H1 (cell line): ENCODE data around the gene PFKP. TPM values are rescaled to one million over a fixed set of nuclear protein-coding genes. Genes with fewer than 3 reads are reported as not detected.

Source experiments
- CTCF ChIA-PET: fragments of 300-600 bp; sonication (Branson Sonifier 250); formaldehyde crosslinking; loops from one replicate; lab custom pipeline; 2021; ENCODE audit not compliant: partially characterized antibody; lab: Charles Lee
- POLR2A ChIA-PET: fragments of 300-600 bp; sonication (Branson Sonifier 250); formaldehyde crosslinking; loops from one replicate; lab custom pipeline; 2021; ENCODE audit warnings: inconsistent platforms; ENCODE audit not compliant: partially characterized antibody; lab: Charles Lee
- DNase-seq, 2 experiments: peaks; one replicate each; pipeline versions ENCODE4 v3.0.0 to v3.0.0-alpha.2; 2010 to 2022; ENCODE audit warnings: low spot score in 2 of 2, low read depth in 1 of 2, mixed read lengths in 1 of 2
- FAIRE-seq: peaks from 2 replicates; lab custom pipeline; 2011; peaks lifted over from hg19 to GRCh38; lab: Jason Lieb, UNC
- H2AFZ ChIP-seq: 2 replicates; pipeline ENCODE4 v1.8.1; 2012; ENCODE audit warnings: low read length, inconsistent platforms
- H2AK5ac ChIP-seq: 2 replicates; pipeline ENCODE4 v1.6.1; 2013; ENCODE audit warnings: low read depth, low read length
- H2BK120ac ChIP-seq: replicated peaks from 2 replicates; pipeline ENCODE3; 2013; ENCODE audit warnings: low read depth, low read length, inconsistent platforms
- H2BK12ac ChIP-seq: 2 replicates; pipeline ENCODE4 v1.6.1; 2013; ENCODE audit warnings: low read depth, low read length
- H2BK15ac ChIP-seq: 2 replicates; pipeline ENCODE4 v1.6.1; 2013; ENCODE audit warnings: low read length
- H2BK20ac ChIP-seq: 2 replicates; pipeline ENCODE4 v1.6.1; 2013; ENCODE audit warnings: low read length
- H2BK5ac ChIP-seq: 2 replicates; pipeline ENCODE4 v1.6.1; 2013; ENCODE audit warnings: low read depth, low read length
- H3K14ac ChIP-seq: 2 replicates; pipeline ENCODE4 v1.6.1; 2013; ENCODE audit warnings: inconsistent platforms; ENCODE audit not compliant: insufficient read length
- H3K18ac ChIP-seq: 2 replicates; pipeline ENCODE4 v1.6.1; 2013; ENCODE audit warnings: low read length; ENCODE audit errors: extremely low read depth
- H3K23ac ChIP-seq: 2 replicates; pipeline ENCODE4 v1.6.1; 2013; ENCODE audit warnings: inconsistent platforms; ENCODE audit not compliant: insufficient read length
- H3K23me2 ChIP-seq: 2 replicates; pipeline ENCODE4 v1.6.1; 2013; ENCODE audit warnings: low read depth, low read length
- H3K27ac ChIP-seq: 2 replicates; pipeline ENCODE4 v1.6.1; 2011; ENCODE audit warnings: low read depth, low read length, inconsistent platforms
- H3K27me3 ChIP-seq, 4 experiments: replicated peaks in 1 of 4; 1 replicate in 1 of 4; 2 replicates in 3 of 4; pipeline versions ENCODE4 v1.6.1 to v1.8.1; 2011 to 2013; ENCODE audit warnings: low read length in 3 of 4, mild to moderate bottlenecking in 3 of 4, inconsistent platforms in 2 of 4, mixed read lengths in 2 of 4, moderate library complexity in 1 of 4; ENCODE audit not compliant: control insufficient read depth in 3 of 4, insufficient read depth in 3 of 4; ENCODE audit errors: extremely low read depth in 1 of 4
- H3K36me3 ChIP-seq, 4 experiments: 2 replicates each; pipeline versions ENCODE4 v1.6.1 to v1.8.1; 2011 to 2013; ENCODE audit warnings: mild to moderate bottlenecking in 4 of 4, low read length in 3 of 4, moderate library complexity in 2 of 4, control low read depth in 1 of 4, inconsistent platforms in 1 of 4; ENCODE audit not compliant: insufficient read depth in 4 of 4, control insufficient read depth in 2 of 4
- H3K4ac ChIP-seq: replicated peaks from 2 replicates; pipeline ENCODE3; 2013; ENCODE audit warnings: low read length, low read depth, mixed read lengths, inconsistent platforms; ENCODE audit not compliant: insufficient read length
- H3K4me1 ChIP-seq, 4 experiments: replicated peaks in 1 of 4; 1 replicate in 1 of 4; 2 replicates in 3 of 4; pipeline versions ENCODE4 v1.6.1 to v1.8.1; 2011 to 2013; ENCODE audit warnings: low read length in 3 of 4, inconsistent platforms in 2 of 4, mixed read lengths in 1 of 4; ENCODE audit not compliant: insufficient read depth in 4 of 4, control insufficient read depth in 3 of 4
- H3K4me2 ChIP-seq, 2 experiments: 2 replicates each; pipeline versions ENCODE4 v1.6.1 to v1.8.1; 2011 to 2013; ENCODE audit warnings: low read depth in 2 of 2, low read length in 2 of 2, control low read depth in 1 of 2, inconsistent platforms in 1 of 2, mild to moderate bottlenecking in 1 of 2; ENCODE audit not compliant: insufficient read depth in 1 of 2
- H3K4me3 ChIP-seq, 4 experiments: fragments of 200-600, 300-600 bp in 1 of 4; sonication (generic), shearing (Covaris generic), sonication (Bioruptor Twin) in 1 of 4; 2 replicates each; pipeline versions ENCODE4 v1.5.1 to v1.8.1; 2011 to 2016; ENCODE audit warnings: low read length in 4 of 4, low read depth in 3 of 4, control low read depth in 2 of 4, inconsistent platforms in 2 of 4, mild to moderate bottlenecking in 2 of 4, mixed read lengths in 1 of 4, moderate library complexity in 1 of 4; ENCODE audit not compliant: insufficient read depth in 2 of 4; ENCODE audit errors: extremely low read depth in 1 of 4
- H3K56ac ChIP-seq: replicated peaks from 2 replicates; pipeline ENCODE3; 2013; ENCODE audit warnings: low read depth, mild to moderate bottlenecking, mixed read lengths, low read length, inconsistent platforms; ENCODE audit not compliant: insufficient read length
- H3K79me1 ChIP-seq: 2 replicates; pipeline ENCODE4 v1.6.1; 2013; ENCODE audit warnings: low read depth, low read length, control low read depth
- H3K79me2 ChIP-seq, 2 experiments: 2 replicates each; pipeline versions ENCODE4 v1.6.1 to v1.8.1; 2012 to 2013; ENCODE audit warnings: low read length in 2 of 2, mild to moderate bottlenecking in 2 of 2, inconsistent platforms in 1 of 2; ENCODE audit not compliant: insufficient read depth in 2 of 2, control insufficient read depth in 1 of 2
- H3K9ac ChIP-seq, 4 experiments: replicated peaks in 1 of 4; 1 replicate in 1 of 4; 2 replicates in 3 of 4; pipeline versions ENCODE4 v1.6.1 to v1.8.1; 2011 to 2013; ENCODE audit warnings: low read depth in 3 of 4, low read length in 3 of 4, control low read depth in 2 of 4, mild to moderate bottlenecking in 2 of 4, moderate library complexity in 2 of 4, inconsistent platforms in 1 of 4; ENCODE audit errors: extremely low read depth in 1 of 4
- H3K9me3 ChIP-seq, 2 experiments: 2 replicates each; pipeline versions ENCODE4 v1.6.1 to v1.8.1; 2012 to 2013; ENCODE audit warnings: mild to moderate bottlenecking in 2 of 2, moderate library complexity in 2 of 2, control low read depth in 1 of 2, inconsistent platforms in 1 of 2, low read depth in 1 of 2, low read length in 1 of 2, mixed read lengths in 1 of 2; ENCODE audit not compliant: insufficient read depth in 2 of 2
- H4K20me1 ChIP-seq, 2 experiments: replicated peaks in 1 of 2; 2 replicates each; pipeline versions ENCODE3 to v1.8.1; 2011 to 2013; ENCODE audit warnings: inconsistent platforms in 2 of 2, low read length in 2 of 2, mild to moderate bottlenecking in 1 of 2; ENCODE audit not compliant: insufficient read depth in 2 of 2, control insufficient read depth in 1 of 2
- H4K5ac ChIP-seq: 2 replicates; pipeline ENCODE4 v1.6.1; 2013; ENCODE audit warnings: low read length, low read depth, mixed read lengths, inconsistent platforms; ENCODE audit not compliant: insufficient read length
- H4K8ac ChIP-seq: 2 replicates; pipeline ENCODE4 v1.8.0; 2013; ENCODE audit warnings: mild to moderate bottlenecking, moderate library complexity, low read length, inconsistent platforms; ENCODE audit not compliant: insufficient read depth; ENCODE audit errors: extremely low read depth
- H4K91ac ChIP-seq: replicated peaks from 2 replicates; pipeline ENCODE3; 2013; ENCODE audit warnings: low read length, mixed read lengths, inconsistent platforms; ENCODE audit not compliant: insufficient read length
- CTCF ChIP-seq, 3 experiments: IDR thresholded peaks; 1 replicate in 2 of 3; 2 replicates in 1 of 3; pipeline versions ENCODE4 v1.5.1 to v1.6.1; 2011; ENCODE audit warnings: low read length in 3 of 3, mild to moderate bottlenecking in 3 of 3, inconsistent platforms in 2 of 3, low read depth in 1 of 3, moderate library complexity in 1 of 3; ENCODE audit not compliant: insufficient read depth in 1 of 3; ENCODE audit errors: control extremely low read depth in 1 of 3
- MAX ChIP-seq: IDR thresholded peaks from 2 replicates; pipeline ENCODE4 v1.6.1; 2012; ENCODE audit warnings: inconsistent platforms
- RAD21 ChIP-seq, 2 experiments: IDR thresholded peaks in 1 of 2; conservative IDR thresholded peaks in 1 of 2; 2 replicates each; pipeline ENCODE4 v1.6.1; 2011; ENCODE audit warnings: low read depth in 2 of 2, low read length in 2 of 2, improper control_type of control experiment in 1 of 2, inconsistent platforms in 1 of 2, mild to moderate bottlenecking in 1 of 2, moderate library complexity in 1 of 2
- RFX5 ChIP-seq: IDR thresholded peaks from 2 replicates; pipeline ENCODE4 v1.6.1; 2011; ENCODE audit warnings: low read depth, low read length, improper control_type of control experiment, borderline replicate concordance
- WGBS, 2 experiments: shearing (Covaris generic) in 1 of 2; methylation state at CpG; one replicate each; pipeline versions ENCODE4 v1.1.6 to v1.1.7; 2013 to 2015; ENCODE audit warnings: low lambda C conversion rate in 2 of 2, mixed read lengths in 2 of 2, inconsistent platforms in 1 of 2, low coverage in 1 of 2, missing lambda C conversion rate in 1 of 2; ENCODE audit not compliant: insufficient replicate concordance in 2 of 2, insufficient coverage in 1 of 2, insufficient read length in 1 of 2; ENCODE audit errors: extremely low coverage in 1 of 2, missing lambda C conversion rate in 1 of 2; 5-methylcytosine and 5-hydroxymethylcytosine counted together
- polyA plus RNA-seq, 7 experiments: library from polyadenylated mRNA; depleted of rRNA in 3 of 7; stranded (reverse) in 5 of 7; unstranded in 2 of 7; fragments of >200 nt in 5 of 7; fragments of 200-250 nt in 2 of 7; gene quantifications; 1 replicate in 5 of 7; 2 replicates in 1 of 7; 4 replicates in 1 of 7; pipeline versions ENCODE4 v1.2.1 to v1.2.3, GENCODE V29; 2011 to 2013; ENCODE audit warnings: missing spikeins in 2 of 7, mixed read lengths in 2 of 7
- total RNA-seq: library from RNA; stranded (reverse); fragmentation: NEBNext Ultra II Directional; extraction: Animal tissue kit (Norgen Biotek cat#: 25700); gene quantifications from 2 replicates; pipeline ENCODE4 v1.2.1, GENCODE V29; 2021
- TF ChIP-seq, protein P1 (sequence below): IDR thresholded peaks from 2 replicates; pipeline ENCODE4 v1.6.1; 2012; ENCODE audit warnings: inconsistent platforms

The PFKP gene
- total and polyA plus RNA-seq, 2 of the 8 experiments (the other 6 are each of a cell fraction or from before 2014, with no cell fraction given) = 51.2 to 128 TPM

- H2BK20ac ChIP-seq = no peak overlapping the region
- ChIA-PET CTCF (interaction anchor here (1.0 to 2.2 kb wide), 12 partner anchors 9 to 50 kb away, joined by 3 to 9 read pairs (median 3); no protein-coding TSS in a partner anchor), POLR2A (no interaction called here)
- no peak overlapping the region for H2AFZ ChIP-seq
- no peak overlapping the region for H3K56ac ChIP-seq
- no peaks in the 10 kb centered on the region for H3K9me3 ChIP-seq
- no peak overlapping the region for H3K14ac ChIP-seq
- H3K27ac ChIP-seq = no peak overlapping the region
- no peak overlapping the region for H3K4ac ChIP-seq
- H4K5ac ChIP-seq = no peak overlapping the region
- no peak for FAIRE-seq
- peaks cover 0 to 2% of the 10 kb centered on the region in 2 experiments for H4K20me1 ChIP-seq
- H3K4me1 ChIP-seq = no peaks in the 10 kb centered on the region
- H2BK5ac ChIP-seq = no peak overlapping the region
- no peak overlapping the region for H3K4me3 ChIP-seq
- H3K9ac ChIP-seq = no peak overlapping the region
- H3K27me3 ChIP-seq = no peaks in the 10 kb centered on the region
- WGBS, 2 experiments = 86% methylated on average over 9 of the region's 9 CpGs; no CpG with 5 or more reads in 1 of the 2 experiments
- H2BK15ac ChIP-seq = no peak overlapping the region
- H3K79me2 ChIP-seq = no peaks in the 10 kb centered on the region
- no peak overlapping the region for H4K8ac ChIP-seq
- peak overlapping the region; percentile 59 for H2BK120ac ChIP-seq
- H2AK5ac ChIP-seq = no peak overlapping the region
- peak in 1 of 2 experiments; percentile 65 for DNase-seq
- H3K18ac ChIP-seq = no peak overlapping the region
- H3K79me1 ChIP-seq = no peaks in the 10 kb centered on the region
- no peak overlapping the region for H2BK12ac ChIP-seq
- no peaks in the 10 kb centered on the region for H3K23me2 ChIP-seq
- H3K23ac ChIP-seq = no peak overlapping the region
- H4K91ac ChIP-seq = no peak overlapping the region
- H3K4me2 ChIP-seq = no peak overlapping the region
- peaks cover 0 to 19% (median 9%) of the 10 kb centered on the region in 4 experiments; a peak in 4 of 8 replicates for H3K36me3 ChIP-seq
- peak; percentile 40; the same call in 1 of the 2 replicates for TF ChIP-seq MAX
- peak; percentile 50 to 70 (median 68) for TF ChIP-seq CTCF (IDR thresholded peaks at IDR 0.05; ENCODE audit: control extremely low read depth in 1 of 3, insufficient read depth in 1 of 3, low read depth in 1 of 3, low read length in 3 of 3)
- TF ChIP-seq RFX5 = no peak
- TF ChIP-seq, protein P1, sequence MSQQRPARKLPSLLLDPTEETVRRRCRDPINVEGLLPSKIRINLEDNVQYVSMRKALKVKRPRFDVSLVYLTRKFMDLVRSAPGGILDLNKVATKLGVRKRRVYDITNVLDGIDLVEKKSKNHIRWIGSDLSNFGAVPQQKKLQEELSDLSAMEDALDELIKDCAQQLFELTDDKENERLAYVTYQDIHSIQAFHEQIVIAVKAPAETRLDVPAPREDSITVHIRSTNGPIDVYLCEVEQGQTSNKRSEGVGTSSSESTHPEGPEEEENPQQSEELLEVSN = peak; percentile 58; the same call in 1 of the 2 replicates
- peak; percentile 16 to 45; a peak in 3 of 4 replicates for TF ChIP-seq RAD21 (IDR thresholded peaks at IDR 0.05 in 1 of 2, conservative IDR thresholded peaks at IDR 0.05 in 1 of 2; ENCODE audit: low read depth in 2 of 2, low read length in 2 of 2)
Measured at GRCh38 chr10:3162533-3162932, 95.2 kb downstream of the PFKP start.
